Breast epithelium (tissue), 3 donors: ENCODE data around the gene ADIPOR2.
"Not testable (repeated sequence)": the region's sequence is repeated elsewhere in the genome, so short reads cannot be mapped to it uniquely, and the experiment has no call there.

Experiments
- CTCF ChIP-seq, 3 donors: fragments of 450-650 bp; IDR thresholded peaks; one replicate each; pipeline ENCODE4 v1.5.1; 2016 to 2017; ENCODE audit warnings: antibody characterized with exemption in 3 of 3, mild to moderate bottlenecking in 3 of 3, moderate library complexity in 3 of 3
- POLR2A ChIP-seq: fragments of 450-650 bp; IDR thresholded peaks from one replicate; pipeline ENCODE4 v1.6.1; 2016; ENCODE audit warnings: antibody characterized with exemption, mild to moderate bottlenecking, moderate library complexity

- TF ChIP-seq POLR2A; CTCF (IDR thresholded peaks at IDR 0.05): not testable (repeated sequence)
These were observed 22.0 kb downstream of the ADIPOR2 start for GRCh38 chr12:1712852-1713251.
